Thyroid gland (tissue), 4 donors: Measurements from ENCODE around the gene CDC45.

Source experiments
- CTCF ChIP-seq, 6 experiments: fragments of 200-600 bp in 3 of 6; fragments of 450-650 bp in 3 of 6; sonication (generic) in 3 of 6; IDR thresholded peaks; one replicate each; pipeline ENCODE4 v1.5.1; 2016 to 2019; ENCODE audit warnings: antibody characterized with exemption in 6 of 6, mild to moderate bottlenecking in 2 of 6, inconsistent platforms in 1 of 6, moderate library complexity in 1 of 6
- POLR2A ChIP-seq, 2 donors: fragments of 450-650 bp; IDR thresholded peaks; one replicate each; pipeline ENCODE4 v1.6.1; 2017; ENCODE audit warnings: antibody characterized with exemption in 2 of 2, mild to moderate bottlenecking in 2 of 2, moderate library complexity in 1 of 2

GRCh38 chr22:19545935-19546207, 66.2 kb downstream of the CDC45 start:
- no peak for TF ChIP-seq POLR2A (IDR thresholded peaks at IDR 0.05)
- TF ChIP-seq CTCF (IDR thresholded peaks at IDR 0.05), result no peak
